OCI-LY1 (cell line): ENCODE measurements around the gene METTL8.

Experiments
- CTCF ChIP-seq: fragments of 200-600 bp; sonication (generic), shearing (Covaris generic); IDR thresholded peaks from 2 replicates; pipeline ENCODE4 v1.5.1; 2017; ENCODE audit warnings: mild to moderate bottlenecking, antibody characterized with exemption, low read length, moderate library complexity, mixed read lengths
- EZH2 ChIP-seq: fragments of 200-600 bp; sonication (generic), shearing (Covaris generic); IDR thresholded peaks from 2 replicates; pipeline ENCODE4 v1.8.0; 2017; ENCODE audit warnings: borderline replicate concordance, mixed run types, mild to moderate bottlenecking, antibody characterized with exemption, low read length, moderate library complexity, mixed read lengths

- TF ChIP-seq CTCF (no peak), EZH2 (no peak)
Observed at GRCh38 chr2:171346723-171347557, 86.8 kb downstream of the METTL8 start.
